Ectodermal cell (in vitro differentiated cells): ENCODE results near the gene SLC2A14.
"Not testable (repeated sequence)": the region's sequence is repeated elsewhere in the genome, so short reads cannot be mapped to it uniquely, and the experiment has no call there.

Experiments used
- H3K27ac ChIP-seq: 2 replicates; pipeline ENCODE4 v1.7.0; 2013; ENCODE audit warnings: mild to moderate bottlenecking, low read depth, low read length; ENCODE audit not compliant: insufficient read depth, poor library complexity, severe bottlenecking
- H3K27me3 ChIP-seq: 2 replicates; pipeline ENCODE4 v1.7.0; 2013; ENCODE audit warnings: mild to moderate bottlenecking, low read length; ENCODE audit not compliant: insufficient read depth, control insufficient read depth, poor library complexity, severe bottlenecking
- H3K36me3 ChIP-seq: one replicate; pipeline ENCODE4 v1.7.0; 2013; ENCODE audit warnings: low read length; ENCODE audit not compliant: control insufficient read depth, insufficient read depth
- H3K4me1 ChIP-seq: one replicate; pipeline ENCODE4 v1.7.0; 2013; ENCODE audit warnings: low read length; ENCODE audit not compliant: control insufficient read depth, insufficient read depth
- H3K4me3 ChIP-seq: 2 replicates; pipeline ENCODE4 v1.7.0; 2013; ENCODE audit warnings: low read depth, low read length, control low read depth; ENCODE audit not compliant: insufficient read depth
- H3K9me3 ChIP-seq: 2 replicates; pipeline ENCODE4 v1.7.0; 2013; ENCODE audit warnings: mild to moderate bottlenecking, low read length, moderate library complexity; ENCODE audit not compliant: control insufficient read depth
- WGBS, 2 experiments: methylation state at CpG; one replicate each; pipeline ENCODE4 v1.1.7; 2013; ENCODE audit warnings: missing lambda C conversion rate in 2 of 2; 5-methylcytosine and 5-hydroxymethylcytosine counted together

Gene SLC2A14

DNA sequence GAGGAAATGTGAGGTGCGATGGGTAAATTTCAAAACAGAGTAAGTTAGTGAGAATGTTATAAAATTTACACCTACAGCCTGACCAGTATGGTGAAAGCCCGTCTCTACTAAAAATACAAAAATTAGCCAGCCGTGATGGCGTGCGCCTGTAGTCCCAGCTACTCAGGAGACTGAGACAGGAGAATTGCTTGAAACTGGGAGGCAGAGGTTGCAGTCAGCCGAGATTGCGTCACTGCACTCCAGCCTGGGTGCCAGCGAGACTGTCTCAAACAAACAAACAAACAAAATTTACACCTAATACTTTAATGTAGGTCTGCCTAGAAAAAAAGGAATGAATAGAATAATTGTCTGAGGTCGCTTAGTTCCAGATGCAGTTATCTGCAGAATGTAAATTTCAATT is 37.6 kb downstream of the SLC2A14 start:
- Histone ChIP-seq H3K4me1 (no peaks in the 10 kb centered on the region), H3K9me3 (no peaks in the 10 kb centered on the region), H3K27ac (no peak overlapping the region), H3K27me3 (no peaks in the 10 kb centered on the region), H3K4me3 (no peak overlapping the region), H3K36me3 (no peaks in the 10 kb centered on the region)
- WGBS, 2 experiments, result 84 to 88% methylated on average over 9 of the region's 9 CpGs

DNA sequence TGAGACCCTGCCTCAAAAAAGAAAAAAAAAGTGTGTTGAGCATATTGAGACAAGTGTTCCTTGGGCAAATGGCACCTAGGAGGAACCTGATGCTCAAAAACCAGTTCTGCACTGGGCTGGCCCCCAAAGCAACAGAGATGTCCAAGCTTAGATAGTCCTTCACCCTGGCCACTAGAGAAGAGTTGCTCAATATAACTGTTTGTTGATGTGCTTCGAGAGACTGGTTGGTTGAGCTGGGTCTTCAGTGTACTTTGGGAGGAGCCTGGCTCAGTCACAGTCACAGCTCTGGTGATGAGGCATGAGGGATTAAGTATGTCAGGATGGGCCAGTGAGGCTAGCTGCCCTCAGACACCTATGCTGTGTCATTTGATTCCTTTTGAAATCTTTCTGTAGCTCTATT is 38.0 kb downstream of the SLC2A14 start:
- no peak overlapping the region for H3K27ac ChIP-seq
- no peaks in the 10 kb centered on the region for H3K27me3 ChIP-seq
- H3K4me1 ChIP-seq, result no peaks in the 10 kb centered on the region
- no peaks in the 10 kb centered on the region for H3K36me3 ChIP-seq
- no peaks in the 10 kb centered on the region for H3K9me3 ChIP-seq
- WGBS, 2 experiments, result 91 to 94% methylated on average over 1 of the region's 1 CpG
- H3K4me3 ChIP-seq, result no peak overlapping the region

DNA sequence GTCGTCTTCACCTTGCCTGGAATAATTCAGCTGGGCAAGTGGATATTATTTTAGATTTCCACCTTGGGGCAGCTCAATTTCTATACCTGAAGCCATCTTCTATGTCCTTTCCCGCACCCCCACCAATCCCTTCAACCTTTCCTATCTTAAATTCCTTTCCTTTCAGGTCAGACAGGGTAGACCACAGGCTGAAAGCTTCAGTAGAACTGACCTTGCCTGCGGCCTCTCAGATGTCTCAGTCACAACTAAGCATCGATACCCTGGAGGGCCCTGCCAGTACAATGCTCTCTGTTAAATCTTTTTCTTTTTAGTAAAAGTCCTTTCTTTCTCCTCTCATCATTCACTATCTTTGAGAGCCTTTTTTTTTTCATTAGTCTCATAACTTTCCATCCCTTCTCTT is 38.9 kb downstream of the SLC2A14 start:
- 94 to 95% methylated on average over 4 of the region's 4 CpGs for WGBS, 2 experiments
- H3K36me3 ChIP-seq, result no peaks in the 10 kb centered on the region
- no peak overlapping the region for H3K27ac ChIP-seq
- H3K4me1 ChIP-seq, result no peaks in the 10 kb centered on the region
- no peaks in the 10 kb centered on the region for H3K9me3 ChIP-seq
- H3K4me3 ChIP-seq, result no peak overlapping the region
- no peaks in the 10 kb centered on the region for H3K27me3 ChIP-seq

DNA sequence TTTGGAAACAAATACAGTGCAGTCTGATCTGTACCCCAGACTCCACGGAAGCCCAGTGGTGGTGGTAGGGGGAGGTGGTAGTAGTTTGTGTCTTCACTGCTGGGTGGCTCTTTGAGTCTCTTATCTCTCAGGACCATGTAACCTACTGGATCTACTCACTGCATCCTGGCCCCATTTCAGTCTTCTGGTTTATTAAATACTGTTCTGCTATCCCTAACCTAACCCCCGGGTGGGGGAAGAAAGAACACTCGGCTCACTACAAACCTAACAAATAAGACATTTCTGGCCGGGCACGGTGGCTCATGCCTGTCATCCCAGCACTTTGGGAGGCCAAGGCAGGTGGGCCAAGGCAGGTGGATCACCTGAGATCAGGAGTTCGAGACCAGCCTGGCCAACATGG is 39.5 kb downstream of the SLC2A14 start:
- not testable (repeated sequence) for H3K36me3 ChIP-seq, H3K27ac ChIP-seq
- 84 to 86% methylated on average over 6 of the region's 6 CpGs for WGBS, 2 experiments

DNA sequence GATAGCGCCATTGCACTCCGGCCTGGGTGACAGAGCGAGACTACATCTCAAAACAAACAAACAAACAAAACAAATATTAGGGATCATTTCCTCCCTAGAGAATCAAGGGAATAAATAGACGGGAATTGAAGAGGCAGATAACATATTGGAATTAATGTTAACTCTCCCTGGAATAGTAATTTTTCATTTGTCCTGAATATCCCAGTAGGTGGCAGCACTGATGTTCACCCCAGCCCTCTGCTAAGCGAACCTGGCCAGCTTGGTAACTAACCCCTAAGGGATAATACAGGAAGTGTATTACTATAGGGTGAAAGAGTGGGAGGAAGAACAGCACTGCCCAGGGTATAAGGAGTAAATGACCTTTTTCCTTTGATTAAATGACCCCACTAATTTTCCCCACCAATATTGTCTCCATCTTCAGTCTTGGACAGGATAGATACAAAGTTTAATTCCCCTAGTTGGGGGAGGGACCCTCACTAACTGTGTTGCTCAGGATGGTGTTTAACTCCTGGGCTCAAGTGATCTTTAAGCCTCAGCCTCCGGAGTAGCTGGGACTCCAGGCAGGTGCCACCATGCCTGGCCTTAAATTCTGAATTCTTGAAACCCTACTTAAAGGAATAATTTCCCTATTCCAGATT is 40.5 kb downstream of the SLC2A14 start:
- H3K27ac ChIP-seq, result no peak overlapping the region

More for the DNA sequence above, 39.5 kb downstream of the SLC2A14 start:
- H3K4me1 ChIP-seq, H3K9me3 ChIP-seq, H3K4me3 ChIP-seq, H3K27me3 ChIP-seq: not testable (repeated sequence)

DNA sequence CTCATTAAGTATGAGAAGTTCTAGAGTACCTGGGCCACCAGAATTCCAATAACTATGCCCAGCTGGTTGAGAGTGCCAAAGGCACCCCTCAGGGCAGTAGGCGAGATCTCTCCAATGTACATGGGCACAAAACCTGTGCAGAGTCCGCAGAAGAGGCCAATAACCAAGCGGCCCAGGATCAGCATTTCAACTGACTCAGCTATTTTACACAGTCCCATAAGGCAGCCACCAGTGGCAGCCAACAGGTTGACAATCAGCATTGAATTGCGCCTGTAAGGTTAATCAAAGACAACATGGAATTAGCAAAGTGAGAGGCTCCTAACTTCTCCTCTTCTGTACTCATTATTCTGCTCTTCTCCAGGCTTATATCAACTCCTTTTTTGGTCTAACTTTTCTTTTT is 43.0 kb downstream of the SLC2A14 start:
- H3K27me3 ChIP-seq, H3K4me1 ChIP-seq, H3K27ac ChIP-seq, H3K9me3 ChIP-seq, H3K36me3 ChIP-seq, H3K4me3 ChIP-seq: not testable (repeated sequence)
- WGBS, 2 experiments, result 96% methylated on average over 4 of the region's 4 CpGs

More for the DNA sequence above, 40.5 kb downstream of the SLC2A14 start:
- WGBS, 2 experiments, result 66 to 71% methylated on average over 6 of the region's 6 CpGs
- Histone ChIP-seq H3K4me3 (no peak overlapping the region), H3K36me3 (no peaks in the 10 kb centered on the region), H3K4me1 (no peaks in the 10 kb centered on the region), H3K9me3 (no peaks in the 10 kb centered on the region), H3K27me3 (no peaks in the 10 kb centered on the region)

DNA sequence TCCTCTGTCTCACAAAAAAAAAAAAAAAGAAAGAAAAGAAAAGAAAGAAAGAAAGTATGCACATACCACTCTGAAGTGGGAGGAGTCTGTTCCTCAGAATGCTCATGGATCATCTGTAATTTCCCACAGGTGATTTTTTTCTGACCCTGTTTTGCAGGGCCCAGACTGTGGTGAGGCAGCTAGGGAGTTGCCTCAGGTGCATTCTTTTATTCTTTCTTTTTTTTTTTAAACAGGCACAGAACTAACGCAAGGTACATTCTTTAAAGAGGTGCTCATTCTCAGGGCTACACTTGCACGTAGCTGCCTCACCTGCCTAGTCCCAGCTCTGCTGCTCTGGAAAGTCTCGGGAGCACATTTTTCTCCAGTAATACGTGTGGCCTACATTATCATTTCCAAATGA is 47.0 kb downstream of the SLC2A14 start:
- not testable (repeated sequence) for H3K27me3 ChIP-seq, H3K4me3 ChIP-seq, H3K27ac ChIP-seq, H3K36me3 ChIP-seq, H3K9me3 ChIP-seq, H3K4me1 ChIP-seq
- 88% methylated on average over 2 of the region's 4 CpGs; no CpG with 5 or more reads in 1 of the 2 experiments for WGBS, 2 experiments

DNA sequence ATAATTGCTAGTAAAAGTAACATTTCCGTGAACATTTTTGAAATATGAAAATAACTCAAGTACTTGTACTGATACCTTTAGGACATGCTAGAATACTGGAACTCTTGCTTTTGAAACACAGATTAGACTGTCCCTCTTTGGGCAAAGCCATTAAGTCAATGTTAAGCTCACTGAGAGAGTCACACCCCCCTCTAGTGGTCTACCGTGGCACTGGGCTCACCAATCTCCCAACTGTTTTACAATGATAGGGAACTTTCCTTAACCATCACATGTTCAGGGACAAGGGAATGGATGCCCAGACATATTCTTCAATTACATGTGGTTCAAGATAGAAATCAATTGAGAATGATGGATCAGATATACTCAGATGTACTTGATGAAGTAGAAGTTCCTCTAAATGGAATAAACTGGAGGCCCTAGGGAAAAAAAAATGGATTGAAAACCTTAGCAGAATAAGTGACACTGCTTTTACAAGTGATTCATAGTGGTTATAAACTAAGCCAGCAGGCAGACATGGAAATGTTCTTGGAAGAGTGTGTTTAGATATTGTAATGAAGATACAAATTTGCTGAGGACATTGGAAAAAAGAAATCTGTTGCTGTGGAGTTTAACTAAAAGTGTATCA is 65.7 kb downstream of the SLC2A14 start:
- no peaks in the 10 kb centered on the region for H3K9me3 ChIP-seq
- no peaks in the 10 kb centered on the region for H3K36me3 ChIP-seq
- H3K4me3 ChIP-seq, result no peak overlapping the region
- 0% methylated on average over 1 to 2 of the region's 2 CpGs for WGBS, 2 experiments
- no peaks in the 10 kb centered on the region for H3K4me1 ChIP-seq
- no peaks in the 10 kb centered on the region for H3K27me3 ChIP-seq
- H3K27ac ChIP-seq, result no peak overlapping the region

DNA sequence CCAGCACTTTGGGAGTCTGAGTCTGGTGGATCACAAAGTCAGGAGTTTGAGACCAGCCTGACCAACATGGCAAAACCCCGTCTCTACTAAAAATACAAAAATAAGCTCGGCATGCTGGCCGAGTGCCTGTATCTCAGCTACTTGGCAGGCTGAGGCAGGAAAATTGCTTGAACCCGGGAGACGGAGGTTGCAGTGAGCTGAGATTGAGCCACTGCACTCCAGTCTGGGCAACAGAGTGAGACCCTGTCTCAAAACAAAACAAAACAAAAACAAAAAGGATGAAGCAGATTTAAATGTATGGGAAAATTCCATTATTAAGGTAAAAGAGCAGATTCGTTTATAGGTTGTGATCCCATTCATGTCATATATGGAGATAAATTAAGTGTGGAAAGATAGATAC is 66.4 kb downstream of the SLC2A14 start:
- H3K4me3 ChIP-seq, H3K27me3 ChIP-seq, H3K36me3 ChIP-seq, H3K9me3 ChIP-seq, H3K4me1 ChIP-seq, H3K27ac ChIP-seq: not testable (repeated sequence)
- WGBS, 2 experiments, result 88 to 96% methylated on average over 6 of the region's 6 CpGs

DNA sequence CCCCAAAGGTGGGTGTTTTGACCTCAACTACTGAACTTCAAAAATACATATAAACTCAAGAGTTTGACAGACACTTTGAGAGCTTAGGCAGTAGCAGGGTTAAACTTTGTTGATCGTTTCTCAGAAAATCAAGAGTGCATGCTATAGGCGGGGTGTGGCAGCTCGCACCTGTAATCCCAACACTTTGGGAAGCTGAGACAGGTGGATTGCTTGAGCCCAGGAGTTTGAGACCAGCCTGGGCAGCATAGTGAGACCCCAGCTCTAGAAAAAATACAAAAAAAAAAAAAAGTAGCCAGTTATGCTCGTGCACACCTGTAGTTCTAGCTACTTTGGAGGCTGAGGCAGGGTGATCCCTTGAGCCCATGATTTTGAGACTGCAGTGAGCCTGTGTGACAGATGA is 71.3 kb downstream of the SLC2A14 start:
- H3K36me3 ChIP-seq, result no peaks in the 10 kb centered on the region
- no peaks in the 10 kb centered on the region for H3K27me3 ChIP-seq
- no peaks in the 10 kb centered on the region for H3K9me3 ChIP-seq
- WGBS, 2 experiments, result 68 to 72% methylated on average over 4 of the region's 4 CpGs
- no peak overlapping the region for H3K27ac ChIP-seq
- H3K4me1 ChIP-seq, result peaks cover 5% of the 10 kb centered on the region
- H3K4me3 ChIP-seq, result no peak overlapping the region
